GM10248 (cell line): ENCODE measurements around the gene WWC2.

ENCODE experiments used
- CTCF ChIA-PET: fragments of 300-600 bp; sonication (Branson Sonifier 250); formaldehyde crosslinking; extraction: SDS; loops from one replicate; lab custom pipeline; 2021; ENCODE audit warnings: antibody characterized with exemption; lab: Yijun Ruan, JAX
- POLR2A ChIA-PET: fragments of 350-650 bp; sonication (Branson Sonifier 250); formaldehyde crosslinking; extraction: SDS; loops from one replicate; lab custom pipeline; 2020; ENCODE audit warnings: antibody characterized with exemption; lab: Yijun Ruan, JAX
- DNase-seq: peaks from one replicate; pipeline ENCODE4 v3.0.0; 2012; ENCODE audit errors: extremely low spot score
- TF ChIP-seq, protein P1 (sequence below): IDR thresholded peaks from 2 replicates; pipeline ENCODE4 v1.5.1; 2012; ENCODE audit warnings: mild to moderate bottlenecking, low read depth; ENCODE audit errors: extremely low read depth, missing control alignments, control extremely low read depth

The WWC2 gene

DNA sequence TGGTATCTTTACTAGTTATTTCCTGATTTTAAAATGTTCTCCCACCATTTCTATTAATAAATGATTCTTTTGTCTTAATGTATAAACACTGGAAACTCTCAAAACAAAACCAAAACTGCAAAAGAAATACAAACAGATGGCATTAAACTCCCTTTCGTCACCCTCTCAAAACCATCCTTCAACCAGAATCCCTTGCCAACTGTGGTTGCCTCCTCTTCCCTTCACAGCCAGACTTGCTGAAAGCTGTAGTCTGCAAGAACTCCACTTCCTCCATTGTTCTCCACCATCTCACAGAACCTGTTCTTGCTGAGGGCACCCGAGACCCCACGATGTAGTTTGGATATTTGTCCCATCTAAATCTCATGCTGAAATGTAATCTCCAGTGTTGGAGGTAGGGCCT, 96.5 kb downstream of the WWC2 start:
- POLR2A ChIA-PET: no interaction called here
- CTCF ChIA-PET: no interaction called here
- TF ChIP-seq, protein P1, sequence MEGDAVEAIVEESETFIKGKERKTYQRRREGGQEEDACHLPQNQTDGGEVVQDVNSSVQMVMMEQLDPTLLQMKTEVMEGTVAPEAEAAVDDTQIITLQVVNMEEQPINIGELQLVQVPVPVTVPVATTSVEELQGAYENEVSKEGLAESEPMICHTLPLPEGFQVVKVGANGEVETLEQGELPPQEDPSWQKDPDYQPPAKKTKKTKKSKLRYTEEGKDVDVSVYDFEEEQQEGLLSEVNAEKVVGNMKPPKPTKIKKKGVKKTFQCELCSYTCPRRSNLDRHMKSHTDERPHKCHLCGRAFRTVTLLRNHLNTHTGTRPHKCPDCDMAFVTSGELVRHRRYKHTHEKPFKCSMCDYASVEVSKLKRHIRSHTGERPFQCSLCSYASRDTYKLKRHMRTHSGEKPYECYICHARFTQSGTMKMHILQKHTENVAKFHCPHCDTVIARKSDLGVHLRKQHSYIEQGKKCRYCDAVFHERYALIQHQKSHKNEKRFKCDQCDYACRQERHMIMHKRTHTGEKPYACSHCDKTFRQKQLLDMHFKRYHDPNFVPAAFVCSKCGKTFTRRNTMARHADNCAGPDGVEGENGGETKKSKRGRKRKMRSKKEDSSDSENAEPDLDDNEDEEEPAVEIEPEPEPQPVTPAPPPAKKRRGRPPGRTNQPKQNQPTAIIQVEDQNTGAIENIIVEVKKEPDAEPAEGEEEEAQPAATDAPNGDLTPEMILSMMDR: no peak
- DNase-seq: no peak

DNA sequence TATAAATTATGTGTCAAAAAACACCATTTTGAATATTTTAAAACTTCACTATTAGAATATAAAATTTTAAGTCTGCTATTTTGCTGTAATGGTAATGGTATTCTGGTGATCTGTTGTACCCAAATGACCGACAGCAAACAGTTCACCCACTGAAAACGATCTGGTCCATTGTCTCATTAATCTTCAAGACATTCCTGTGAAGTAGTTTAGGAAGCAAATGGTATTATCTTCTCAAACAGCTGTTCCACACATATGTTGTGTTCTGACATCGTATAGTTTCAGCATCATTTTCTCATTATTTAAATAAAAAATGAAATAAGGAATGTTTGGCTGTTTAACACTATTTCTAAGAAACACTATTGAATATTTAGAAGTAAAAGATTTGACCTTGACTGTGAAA, 98.1 kb downstream of the WWC2 start:
- TF ChIP-seq, protein P1: no peak
- no peak for DNase-seq
- ChIA-PET CTCF (no interaction called here), POLR2A (no interaction called here)

DNA sequence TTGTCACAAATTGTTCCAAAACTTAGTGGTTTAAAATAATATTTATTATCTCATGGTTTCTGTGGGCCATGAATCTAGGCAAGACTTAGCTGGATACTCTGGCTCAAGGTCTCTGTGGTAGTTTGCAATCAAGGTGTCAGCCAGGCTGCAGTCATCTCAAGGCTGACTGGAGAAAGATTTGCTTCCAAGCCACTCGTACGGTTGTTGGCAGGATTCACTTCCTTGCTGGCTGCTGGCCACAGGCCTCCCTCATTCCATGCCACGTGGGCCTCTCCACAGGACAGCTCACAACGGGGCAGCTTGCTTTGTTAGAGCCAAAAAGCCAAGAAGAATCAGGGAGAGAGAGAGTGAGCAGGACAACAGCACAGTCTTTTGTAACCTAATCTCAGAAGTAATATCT, 101.4 kb downstream of the WWC2 start:
- POLR2A ChIA-PET: no interaction called here
- DNase-seq: no peak
- CTCF ChIA-PET: interaction anchor here (1.4 kb wide), 1 partner anchor 61 kb away, joined by 4 read pairs; no protein-coding TSS in a partner anchor
- TF ChIP-seq, protein P1: no peak

DNA sequence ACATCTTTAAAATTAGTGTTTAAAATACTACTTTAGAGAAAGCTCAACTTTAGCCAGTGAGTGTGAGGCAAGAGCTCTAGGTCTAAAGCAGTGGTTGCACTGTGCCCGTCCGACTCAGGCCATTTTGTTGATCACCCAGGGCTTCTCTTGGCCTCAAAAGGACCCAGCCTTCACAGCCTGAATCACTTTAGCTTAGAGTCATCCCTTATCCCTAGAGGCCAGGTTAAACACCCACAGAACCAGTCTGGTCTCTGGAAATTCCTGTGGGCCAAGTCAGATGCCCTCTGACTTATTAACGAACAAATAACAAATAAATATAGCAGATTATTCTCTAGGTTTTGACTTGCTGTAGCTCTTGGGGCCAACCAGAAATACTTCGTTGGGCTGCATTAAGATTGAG, 102.3 kb downstream of the WWC2 start:
- TF ChIP-seq, protein P1: no peak
- ChIA-PET POLR2A (no interaction called here), CTCF (interaction anchor here (1.4 kb wide), 1 partner anchor 60 kb away, joined by 4 read pairs; no protein-coding TSS in a partner anchor)
- DNase-seq: no peak

DNA sequence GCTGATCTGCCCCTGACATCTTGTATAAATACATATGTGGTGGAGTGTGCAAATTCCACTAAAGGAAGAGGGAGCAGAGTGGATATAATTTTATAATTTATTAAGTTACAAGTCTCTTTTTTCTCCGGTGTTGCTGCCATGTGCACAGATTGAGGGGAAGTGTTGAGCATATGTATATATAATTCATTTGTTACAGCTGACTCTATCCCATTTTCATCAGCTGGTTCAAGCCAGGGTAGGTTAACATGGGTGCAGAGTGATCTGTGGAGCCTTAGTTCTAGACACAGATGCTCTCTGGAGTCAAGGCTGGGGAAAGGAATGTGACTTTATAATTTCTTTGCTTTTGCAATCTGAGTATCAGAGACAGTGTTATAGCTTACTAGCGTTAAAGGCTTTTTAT, 103.5 kb downstream of the WWC2 start:
- no peak for DNase-seq
- CTCF ChIA-PET: no interaction called here
- TF ChIP-seq, protein P1: no peak
- POLR2A ChIA-PET: no interaction called here

DNA sequence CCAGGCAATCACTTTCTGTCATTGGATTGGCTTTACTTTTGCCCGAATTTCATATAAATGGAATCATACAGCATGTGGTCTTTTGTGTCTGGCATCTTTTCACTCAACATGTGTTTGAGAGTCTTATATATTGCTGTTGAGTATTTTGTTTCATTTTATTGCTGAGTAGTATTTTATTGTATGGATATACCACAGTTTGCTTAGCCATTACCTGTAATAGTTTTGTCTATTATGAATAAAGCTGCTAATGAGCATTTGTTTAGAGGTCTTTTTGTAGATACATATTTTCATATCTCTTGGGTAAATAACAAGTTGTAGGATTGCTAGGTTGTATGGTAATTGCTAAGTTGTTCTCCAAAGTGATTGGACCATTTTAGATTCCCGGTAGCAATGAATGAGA, 105.7 kb downstream of the WWC2 start:
- DNase-seq: no peak
- POLR2A ChIA-PET: no interaction called here
- TF ChIP-seq, protein P1: no peak
- CTCF ChIA-PET: interaction anchor here (1.1 to 1.4 kb wide), 2 partner anchors 10 to 12 kb away, joined by 3 to 4 read pairs; no protein-coding TSS in a partner anchor
